NCI-H526 (cell line): ENCODE data around the gene BMPR2.
"Not testable (repeated sequence)": the region's sequence is repeated elsewhere in the genome, so short reads cannot be mapped to it uniquely, and the experiment has no call there.

Experiments
- DNase-seq, 2 experiments: peaks; one replicate each; lab custom pipeline; 2025; lab: John Stamatoyannopoulos, UW

Gene BMPR2

DNA sequence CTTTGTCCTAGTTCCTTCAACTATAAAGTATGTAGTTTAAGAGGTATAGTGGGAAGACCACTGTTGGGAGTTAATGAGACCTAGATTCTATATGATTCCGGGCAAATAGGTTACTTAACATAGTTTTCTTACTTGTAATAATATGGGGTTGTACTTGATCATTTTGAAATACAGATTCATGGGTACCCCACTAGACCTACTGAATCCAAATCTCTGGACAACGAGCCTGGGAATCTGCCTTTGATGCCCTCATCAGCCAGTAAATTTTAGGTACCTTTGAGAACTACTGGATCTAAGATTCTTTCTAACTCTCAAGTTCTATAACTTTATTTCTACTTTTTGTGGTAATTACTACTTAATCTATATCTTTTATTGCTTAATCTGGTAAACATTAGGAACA lies 6.6 kb downstream of the BMPR2 start:
- no peak for DNase-seq

DNA sequence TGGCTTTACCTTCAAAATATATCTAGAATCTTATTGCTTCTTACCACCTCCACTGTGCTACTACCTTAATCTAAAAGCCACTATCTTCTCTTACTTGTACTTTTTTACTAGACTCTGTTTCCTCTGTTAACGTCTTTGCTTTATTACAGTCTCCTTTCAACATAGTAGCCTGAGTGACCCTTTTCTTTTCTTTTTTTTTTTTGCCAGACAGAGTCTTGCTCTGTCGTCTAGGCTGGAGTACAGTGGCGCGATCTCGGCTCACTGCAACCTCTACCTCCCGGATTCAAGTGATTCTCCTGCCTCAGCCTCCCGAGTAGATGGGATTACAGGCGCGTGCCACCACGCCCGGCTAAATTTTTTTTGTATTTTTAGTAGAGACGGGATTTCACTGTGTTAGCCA lies 10.4 kb downstream of the BMPR2 start:
- not testable (repeated sequence) for DNase-seq

DNA sequence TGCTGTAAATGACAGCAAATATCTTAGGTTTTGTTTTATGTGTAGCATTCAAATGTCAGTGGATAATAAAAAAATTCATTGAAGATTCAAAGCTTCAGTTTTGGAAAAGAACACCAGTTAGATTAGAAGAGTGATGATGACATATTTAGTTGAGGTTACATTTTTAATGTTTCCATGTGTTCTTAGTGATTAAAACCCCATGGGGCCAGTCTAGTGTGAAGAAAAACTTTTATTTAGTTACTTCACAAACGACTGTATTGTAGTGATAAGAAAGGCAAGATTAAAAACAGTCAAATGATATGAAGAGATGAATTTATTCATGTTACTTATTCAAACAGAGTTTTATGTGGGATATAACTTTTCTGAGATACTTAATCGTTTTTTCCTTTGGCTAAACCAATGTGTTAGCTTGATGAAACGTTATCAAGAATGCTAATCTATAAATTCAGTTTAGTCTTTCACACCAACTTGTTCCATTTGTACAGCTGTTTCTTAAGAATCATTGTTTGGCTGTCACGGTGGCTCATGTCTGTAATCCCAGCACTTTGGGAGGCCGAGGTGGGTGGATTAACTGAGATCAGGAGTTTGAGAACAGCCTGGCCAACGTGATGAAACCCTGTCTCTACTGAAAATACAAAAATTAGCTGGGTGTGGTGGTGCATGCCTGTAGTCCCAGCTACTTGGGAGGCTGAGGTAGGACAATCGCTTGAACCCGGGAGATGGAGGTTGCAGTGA lies 11.6 kb downstream of the BMPR2 start:
- DNase-seq, result no peak

DNA sequence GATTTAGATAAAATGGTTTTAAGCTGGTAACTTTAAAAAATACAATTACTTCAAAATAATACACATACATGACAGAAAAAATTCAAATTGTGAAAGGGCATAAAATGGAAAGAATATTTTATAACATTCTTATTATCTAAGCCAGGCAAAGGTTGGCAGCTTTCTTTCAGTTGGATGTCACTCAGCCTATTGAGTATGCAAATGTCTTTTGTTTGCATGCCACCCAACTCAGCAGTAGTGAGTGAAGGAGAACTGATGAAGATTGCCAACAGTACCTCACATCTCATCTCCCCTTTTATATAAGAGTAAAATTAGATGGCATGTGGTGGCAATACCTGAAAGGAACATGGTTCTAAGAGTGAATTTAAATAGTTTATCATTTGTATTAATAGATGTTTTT lies 24.8 kb downstream of the BMPR2 start:
- peak; percentile 88 for DNase-seq

DNA sequence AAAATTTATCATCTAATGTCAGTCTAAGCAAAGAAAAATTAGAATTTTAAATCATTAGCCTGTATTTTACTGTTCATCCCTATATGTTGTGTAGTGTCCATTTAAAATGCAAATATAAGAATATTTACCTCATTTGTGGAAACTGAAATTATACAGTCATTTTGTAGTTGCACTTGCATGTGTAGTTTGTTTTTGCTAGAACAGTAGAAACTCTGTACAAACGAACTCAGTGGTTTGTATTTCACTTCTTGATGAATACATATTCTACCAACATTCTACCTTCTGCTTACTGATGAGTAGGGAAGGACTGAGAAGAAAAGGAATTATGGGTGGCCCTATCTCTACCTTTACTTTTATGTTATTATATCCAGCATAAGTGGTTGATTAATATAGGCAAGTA lies 29.7 kb downstream of the BMPR2 start:
- no peak for DNase-seq

DNA sequence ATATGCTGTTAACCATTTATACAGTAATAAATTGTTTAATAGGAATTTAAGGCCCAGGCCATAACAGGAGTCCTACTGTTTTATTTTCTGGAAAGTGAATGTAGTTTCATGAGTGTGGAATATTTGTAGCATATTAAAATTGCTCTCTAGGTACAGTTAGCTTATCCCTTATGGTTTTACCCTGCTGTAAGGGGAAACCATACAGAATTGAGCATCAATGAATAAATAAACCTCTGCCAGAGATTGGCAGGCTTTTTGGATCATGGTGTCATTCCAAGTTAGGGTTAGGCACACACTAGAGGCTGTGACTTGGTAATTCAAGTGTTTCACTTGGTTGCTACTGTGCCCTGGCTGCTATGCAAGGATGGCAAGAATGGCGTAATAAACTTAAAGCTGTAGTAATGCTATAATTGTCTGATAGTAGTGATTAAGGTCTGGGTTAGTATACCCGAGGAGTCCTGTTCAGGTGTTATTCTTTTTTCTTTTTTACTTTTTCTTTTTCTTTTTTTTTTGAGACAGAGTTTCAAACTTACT lies 30.4 kb downstream of the BMPR2 start:
- no peak for DNase-seq

DNA sequence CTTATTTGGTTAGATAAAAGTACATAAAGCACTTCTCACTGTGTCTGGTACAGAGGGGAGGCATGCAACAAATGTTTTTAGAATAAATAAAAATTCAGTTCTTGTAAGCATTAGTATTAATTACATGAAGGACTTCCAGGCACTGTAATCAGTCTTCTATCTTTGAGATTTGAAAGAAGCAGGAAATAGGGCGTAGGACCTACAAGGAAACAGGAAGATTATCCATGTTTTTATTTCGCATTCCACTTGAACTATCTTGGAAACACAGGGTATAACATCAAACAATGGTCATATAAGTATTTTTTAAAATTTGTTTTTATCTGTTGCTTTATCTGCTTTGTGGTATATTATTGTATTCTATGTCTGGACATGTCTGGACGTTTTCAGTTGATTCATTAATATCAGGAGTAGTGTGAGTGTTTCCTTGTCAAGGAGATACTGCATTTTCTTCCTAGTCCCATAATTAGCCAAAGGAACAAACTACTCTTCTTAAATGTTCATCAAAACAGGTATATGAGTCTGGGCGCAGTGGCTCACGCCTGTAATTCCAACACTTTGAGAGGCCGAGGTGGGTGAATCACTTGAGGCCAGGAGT lies 32.5 kb downstream of the BMPR2 start:
- no peak for DNase-seq

DNA sequence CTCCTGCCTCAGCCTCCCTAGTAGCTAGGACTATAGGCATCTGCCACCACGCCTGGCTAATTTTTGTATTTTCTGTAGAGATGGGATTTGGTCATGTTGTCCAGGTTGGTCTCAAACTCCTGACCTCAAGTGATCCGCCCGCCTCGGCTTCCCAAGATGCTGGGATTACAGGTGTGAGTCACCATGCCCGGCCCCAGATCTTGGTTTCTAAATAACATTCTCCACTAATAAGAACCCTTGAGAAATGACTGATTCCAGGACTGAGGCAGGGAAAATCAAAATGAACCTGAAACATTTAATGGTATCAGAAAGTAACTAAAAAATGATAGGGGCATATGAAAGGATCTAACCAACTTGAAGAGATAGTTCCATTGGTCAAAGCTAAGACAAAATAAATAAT lies 34.0 kb downstream of the BMPR2 start:
- no peak for DNase-seq

DNA sequence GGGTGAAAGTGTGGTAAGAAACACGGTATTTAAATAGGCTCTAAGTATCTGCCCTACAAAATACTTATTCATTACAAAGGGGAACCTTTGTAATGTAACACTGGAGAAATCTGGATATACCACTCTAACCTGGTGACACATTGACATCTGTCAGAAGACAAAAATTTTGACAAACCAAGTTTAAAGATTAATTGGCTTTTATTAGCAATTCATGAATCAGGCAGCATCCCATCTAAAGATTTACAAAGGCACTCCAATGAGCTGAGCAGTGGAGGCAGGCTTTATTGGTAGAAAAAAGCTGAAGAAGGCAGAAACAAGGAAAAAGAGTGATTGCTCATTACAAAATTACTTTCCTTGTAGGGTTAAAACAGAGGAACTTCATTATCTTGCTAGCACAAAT lies 35.0 kb downstream of the BMPR2 start:
- no peak for DNase-seq

DNA sequence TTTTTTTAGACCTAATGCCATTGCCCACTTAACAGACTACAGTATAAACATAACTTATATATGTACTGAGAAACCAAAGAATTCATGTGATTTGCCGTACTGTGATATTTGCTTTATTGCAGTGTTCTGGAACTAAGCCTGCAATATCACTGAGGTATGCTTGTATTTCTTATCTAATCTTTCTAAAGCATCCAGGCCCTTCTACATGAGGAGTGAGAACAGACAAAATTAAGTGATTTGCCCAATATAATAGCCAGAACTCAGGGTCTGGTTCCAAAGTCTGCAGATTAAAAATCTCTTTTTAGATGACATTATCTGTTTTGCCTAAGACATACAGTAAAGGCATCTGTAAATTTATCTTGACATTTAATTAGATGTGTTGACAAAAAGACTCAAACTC lies 41.9 kb downstream of the BMPR2 start:
- no peak for DNase-seq

DNA sequence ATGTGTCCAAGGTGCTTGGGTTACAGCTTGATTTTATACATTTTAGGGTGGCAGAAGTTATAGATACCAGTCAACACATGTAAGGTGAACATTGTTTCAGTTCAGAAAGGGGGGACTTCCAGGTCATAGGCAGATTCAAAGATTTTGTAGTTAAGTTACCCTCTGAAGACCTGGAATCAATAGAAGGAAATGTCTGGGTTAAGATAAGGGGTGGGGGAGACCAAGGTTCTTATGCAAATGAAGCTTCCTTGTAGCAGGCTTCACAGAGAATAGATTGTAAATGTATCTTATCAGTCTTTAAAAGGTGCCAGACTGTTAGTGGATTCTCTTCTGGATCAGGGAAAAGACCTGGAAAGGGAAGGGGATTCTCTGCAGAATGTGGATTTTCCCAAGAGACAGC lies 42.4 kb downstream of the BMPR2 start:
- DNase-seq, result no peak

DNA sequence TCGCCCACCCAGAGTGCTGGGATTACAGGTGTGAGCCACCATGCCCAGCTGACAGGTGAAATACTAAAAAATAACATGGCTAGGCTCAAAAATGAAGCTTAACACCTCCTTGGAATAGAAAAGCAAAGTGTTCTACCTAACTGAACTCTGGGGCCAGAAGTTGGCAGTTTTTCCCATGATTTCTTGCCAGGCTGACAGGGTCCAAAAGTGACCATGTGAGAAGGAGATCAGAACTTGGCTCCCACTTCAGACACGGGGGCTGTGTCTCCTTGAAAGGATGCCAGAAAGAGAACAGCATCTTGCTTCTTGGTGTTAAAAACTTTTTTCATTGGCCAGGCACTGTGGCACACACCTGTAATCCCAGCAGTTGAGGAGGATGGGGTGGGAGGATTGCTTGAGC lies 47.0 kb downstream of the BMPR2 start:
- DNase-seq, result no peak

DNA sequence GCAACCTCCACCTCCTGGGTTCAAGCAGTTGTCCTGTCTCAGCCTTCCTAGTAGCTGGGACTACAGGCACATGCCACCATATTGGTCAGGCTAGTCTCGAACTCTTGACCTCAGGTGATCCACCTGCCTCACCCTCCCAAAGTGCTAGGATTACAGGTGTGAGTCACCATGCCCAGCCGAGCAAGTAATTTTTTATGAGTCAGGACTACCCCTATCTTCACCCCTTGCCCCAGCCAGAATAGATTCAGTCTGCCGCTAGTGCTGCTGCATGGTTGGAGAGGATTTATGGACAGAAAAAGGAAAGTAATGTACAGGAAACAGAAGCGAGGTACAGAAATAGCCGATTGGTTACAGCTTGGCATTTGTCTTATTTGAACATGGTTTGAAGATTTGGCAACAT lies 48.9 kb downstream of the BMPR2 start:
- DNase-seq, result no peak

DNA sequence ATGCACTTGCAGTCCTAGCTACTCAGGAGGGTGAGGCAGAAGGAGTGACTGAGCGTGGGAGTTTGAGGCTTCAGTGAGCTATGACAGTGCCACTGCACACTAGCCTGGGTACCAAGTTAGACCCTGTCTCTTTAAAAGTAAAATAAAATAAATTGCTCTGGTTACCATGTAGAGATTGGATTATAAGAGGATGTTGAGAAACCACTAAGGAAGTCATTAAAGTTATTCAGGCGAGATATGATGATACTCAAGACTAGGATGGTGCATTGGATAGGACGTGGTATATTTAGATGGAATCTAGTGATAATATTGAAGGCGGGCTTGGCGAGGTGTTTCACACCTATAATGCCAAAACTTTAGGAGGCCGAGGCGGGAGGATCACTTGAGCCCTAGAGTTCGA lies 50.6 kb downstream of the BMPR2 start:
- no peak for DNase-seq

DNA sequence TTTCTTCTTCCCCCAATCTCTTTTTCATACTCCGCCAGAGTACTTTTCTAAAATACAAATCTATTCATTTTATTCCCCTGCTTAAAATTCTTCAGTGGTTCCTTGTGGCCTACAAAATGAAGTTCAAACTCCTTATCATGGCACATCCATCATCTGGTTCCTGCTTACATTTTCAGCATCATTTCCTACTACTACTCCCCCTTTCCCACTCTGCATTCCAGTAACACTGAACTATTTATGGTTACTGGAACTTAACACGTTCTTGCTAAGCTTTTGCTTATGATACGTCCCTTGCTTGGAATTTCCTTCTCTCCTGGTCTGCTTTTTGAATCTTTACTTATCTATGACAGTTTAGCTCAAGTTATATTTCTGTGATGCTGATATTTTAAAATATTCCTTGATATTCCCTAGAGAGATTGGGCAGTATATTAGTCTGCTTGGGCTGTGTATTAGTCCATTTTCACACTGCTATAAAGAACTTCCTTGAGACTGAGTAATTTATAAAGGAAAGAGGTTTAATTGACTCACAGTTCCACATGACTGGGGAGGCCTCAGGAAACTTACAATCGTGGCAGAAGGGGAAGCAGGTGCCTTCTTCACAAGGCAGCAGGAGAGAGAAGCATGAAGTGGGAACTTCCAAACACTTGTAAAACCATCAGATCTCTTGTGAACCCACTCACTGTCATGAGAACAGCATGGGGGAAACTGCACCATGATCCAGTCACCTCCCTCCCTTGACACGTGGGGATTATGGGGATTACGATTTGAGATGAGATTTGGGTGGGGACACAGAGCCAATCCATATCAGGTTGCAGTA lies 53.2 kb downstream of the BMPR2 start:
- no peak for DNase-seq

DNA sequence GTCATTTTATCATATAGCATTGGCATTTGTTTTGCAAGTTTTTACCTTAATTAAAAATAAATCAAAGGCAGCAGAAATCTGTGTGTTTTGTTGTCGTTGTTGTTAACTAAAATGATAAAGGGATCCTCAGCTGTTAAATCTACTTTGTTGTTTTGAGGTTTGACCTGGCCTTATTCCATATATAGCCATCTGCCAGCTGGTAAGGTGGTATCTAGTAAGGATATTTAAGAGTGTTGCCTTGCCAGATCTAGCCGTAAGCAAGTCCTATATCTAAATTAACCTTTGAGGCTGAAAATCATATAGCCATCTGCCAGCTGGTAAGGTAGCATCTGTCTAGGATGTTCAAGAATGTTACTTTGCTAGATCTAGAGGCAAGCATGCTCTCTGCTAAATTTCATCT lies 56.6 kb downstream of the BMPR2 start:
- no peak for DNase-seq

DNA sequence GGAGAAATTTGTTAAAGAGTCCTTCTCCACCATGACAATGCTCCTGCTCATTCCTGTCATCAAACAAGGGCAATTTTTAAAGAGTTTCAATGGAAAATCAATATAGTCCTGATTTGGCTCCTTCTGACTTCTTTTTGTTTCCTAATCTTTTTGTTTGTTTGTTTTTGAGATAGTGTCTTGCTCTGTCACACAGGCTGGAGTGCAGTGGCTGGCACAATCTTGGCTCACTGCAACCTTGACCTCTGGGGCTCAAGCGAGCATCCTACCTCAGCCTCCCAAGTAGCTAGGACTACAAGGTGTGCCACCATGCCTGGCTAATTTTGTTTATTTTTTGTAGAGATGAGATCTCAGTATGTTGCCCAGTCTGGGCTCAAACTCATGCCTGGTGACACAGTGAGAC lies 58.3 kb downstream of the BMPR2 start:
- DNase-seq, result no peak

DNA sequence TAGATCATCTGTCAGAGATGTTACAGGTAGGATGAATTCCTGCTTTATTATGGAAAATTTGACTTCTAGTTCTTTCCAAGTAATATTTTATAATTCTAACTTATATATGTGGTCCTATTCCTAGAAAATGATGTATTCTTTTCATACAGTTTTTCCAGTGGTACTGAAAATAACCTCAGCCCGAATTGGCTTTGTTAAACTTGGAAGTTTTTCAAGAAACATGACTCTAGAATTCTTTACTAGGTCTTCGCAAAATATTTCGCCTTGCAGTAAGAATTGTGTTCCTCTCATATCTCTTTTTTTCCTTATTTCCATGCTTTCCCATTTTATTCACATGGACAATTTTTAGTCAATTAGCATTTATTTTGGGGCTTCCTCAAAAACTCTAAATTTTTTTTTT lies 60.5 kb downstream of the BMPR2 start:
- DNase-seq, result no peak

DNA sequence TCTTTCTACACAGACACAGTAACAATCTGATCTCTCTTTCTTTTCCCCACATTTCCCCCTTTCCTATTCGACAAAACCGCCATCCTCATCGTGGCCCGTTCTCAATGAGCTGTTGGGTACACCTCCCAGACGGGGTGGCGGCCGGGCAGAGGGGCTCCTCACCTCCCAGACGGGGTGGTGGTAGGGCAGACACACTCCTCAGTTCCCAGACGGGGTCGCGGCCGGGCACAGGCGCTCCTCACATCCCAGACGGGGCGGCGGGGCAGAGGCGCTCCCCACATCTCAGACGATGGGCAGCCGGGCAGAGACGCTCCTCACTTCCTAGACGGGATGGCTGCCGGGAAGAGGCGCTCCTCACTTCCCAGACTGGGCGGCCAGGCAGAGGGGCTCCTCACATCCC lies 64.0 kb downstream of the BMPR2 start:
- not testable (repeated sequence) for DNase-seq

DNA sequence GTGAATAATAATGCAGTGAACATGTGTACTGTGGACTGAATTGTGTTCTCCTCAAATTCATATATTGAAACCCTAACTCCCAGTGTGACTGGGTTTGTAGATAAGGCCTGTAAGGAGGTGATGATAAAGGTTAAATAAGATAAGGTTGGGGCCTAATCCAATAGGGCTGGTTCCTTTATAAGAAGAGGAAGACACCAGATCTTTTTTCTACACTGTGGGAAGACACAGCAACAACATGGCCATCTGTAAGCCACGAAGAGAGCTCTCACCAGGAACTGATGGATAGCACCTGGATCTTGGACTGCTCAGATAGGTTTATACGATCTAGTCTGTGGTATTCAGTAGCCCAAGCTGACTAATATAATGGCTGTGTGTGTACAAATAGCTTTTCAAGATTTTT lies 66.8 kb downstream of the BMPR2 start:
- DNase-seq, result no peak

DNA sequence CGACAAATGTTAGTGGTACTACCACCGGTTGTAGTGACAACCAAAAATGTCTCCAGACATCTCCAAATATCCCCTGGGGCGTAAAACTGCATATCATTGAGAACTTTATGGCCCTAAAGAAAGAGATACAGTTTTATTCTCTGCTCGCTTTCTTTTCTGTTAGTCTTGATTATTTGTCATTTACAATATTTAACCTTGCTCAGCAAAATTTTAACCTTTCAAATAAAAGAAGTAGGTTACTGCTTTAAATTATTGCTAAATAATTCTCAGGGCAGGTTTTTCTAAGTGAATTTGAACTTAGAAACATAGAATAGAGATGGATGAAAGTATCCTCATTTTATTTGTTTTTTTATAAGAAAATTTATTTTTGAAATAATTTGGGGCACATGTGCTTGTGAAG lies 67.9 kb downstream of the BMPR2 start:
- no peak for DNase-seq

DNA sequence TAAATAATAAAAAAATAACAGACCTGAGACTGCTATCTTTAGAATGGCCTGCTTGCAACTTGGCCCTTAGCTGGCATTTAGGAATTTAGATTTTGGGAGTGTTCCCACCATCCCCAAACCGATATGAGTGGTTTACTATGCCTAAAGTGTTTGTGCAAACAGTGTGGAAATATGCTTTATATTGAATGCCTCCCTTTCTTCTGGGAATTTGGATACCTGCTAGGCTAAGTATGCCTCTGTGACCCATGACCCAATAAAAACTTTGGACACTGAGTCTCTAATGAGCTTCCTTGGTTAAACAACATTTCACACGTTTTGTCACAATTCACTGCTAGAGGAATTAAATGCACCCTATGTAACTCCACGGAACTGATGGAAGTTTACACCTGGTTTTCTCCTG lies 73.2 kb downstream of the BMPR2 start:
- no peak for DNase-seq

DNA sequence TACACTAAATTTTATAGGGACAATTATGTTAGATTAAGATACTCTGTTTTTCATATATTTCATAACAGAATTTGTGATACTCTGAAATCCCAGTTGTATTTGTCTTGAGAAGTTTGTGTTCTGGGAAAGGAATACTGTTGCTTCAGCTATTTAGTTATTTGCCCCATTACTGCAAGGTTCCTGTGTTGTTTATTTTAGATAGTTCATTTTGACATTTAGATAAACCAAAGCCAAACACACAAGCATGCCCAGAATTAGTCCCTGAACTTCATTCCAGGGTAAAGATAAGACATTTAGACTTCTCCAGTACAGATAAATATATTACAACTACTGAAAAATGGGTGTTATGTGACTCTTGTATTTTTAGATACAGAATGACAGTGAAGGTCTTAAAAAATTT lies 74.7 kb downstream of the BMPR2 start:
- DNase-seq, result no peak
